GM23338 (cell line): ENCODE data around the gene ATXN7L1. TPM values are rescaled to one million over a fixed set of nuclear protein-coding genes. Genes with fewer than 3 reads are reported as not detected.

Experiments used
- ATAC-seq: fragments of 200-7000 bp; cut with Tn5 transposase; 3 replicates; pipeline ENCODE4 v1.9.1; 2020
- DNase-seq: peaks from one replicate; pipeline ENCODE4 v3.0.0-alpha.2; 2015; ENCODE audit warnings: low spot score
- H2AFZ ChIP-seq: fragments of 200-600 bp; sonication (generic); 2 replicates; pipeline ENCODE4 v1.8.0; 2016; ENCODE audit warnings: antibody characterized with exemption, mild to moderate bottlenecking, moderate library complexity
- H3F3A ChIP-seq: fragments of 200-600 bp; sonication (generic); replicated peaks from 2 replicates; pipeline ENCODE4 v1.8.0; 2017; ENCODE audit warnings: antibody characterized with exemption, mixed run types, low read depth
- H3K27ac ChIP-seq: fragments of 200-600 bp; sonication (generic); 2 replicates; pipeline ENCODE4 v1.6.1; 2016; ENCODE audit warnings: low read depth
- H3K27me3 ChIP-seq: fragments of 200-600 bp; sonication (generic); 2 replicates; pipeline ENCODE4 v1.8.0; 2016; ENCODE audit warnings: mild to moderate bottlenecking, mixed run types, moderate library complexity; ENCODE audit not compliant: insufficient read depth
- H3K36me3 ChIP-seq: fragments of 200-600 bp; sonication (generic); 2 replicates; pipeline ENCODE4 v1.8.0; 2016; ENCODE audit warnings: mild to moderate bottlenecking; ENCODE audit not compliant: insufficient read depth
- H3K4me1 ChIP-seq: fragments of 200-600 bp; sonication (generic); 2 replicates; pipeline ENCODE4 v1.8.0; 2016; ENCODE audit warnings: mild to moderate bottlenecking, moderate library complexity; ENCODE audit not compliant: insufficient read depth
- H3K4me2 ChIP-seq: fragments of 200-600 bp; sonication (generic); 2 replicates; pipeline ENCODE4 v1.7.1; 2017; ENCODE audit warnings: mixed run types
- H3K4me3 ChIP-seq: fragments of 200-600 bp; sonication (generic); 2 replicates; pipeline ENCODE4 v1.6.1; 2016; ENCODE audit warnings: mixed run types
- H3K79me2 ChIP-seq: fragments of 200-600 bp; sonication (generic); replicated peaks from 2 replicates; pipeline ENCODE4 v1.8.0; 2017; ENCODE audit warnings: mild to moderate bottlenecking; ENCODE audit not compliant: insufficient read depth
- H3K9me2 ChIP-seq: fragments of 200-600 bp; sonication (generic); 2 replicates; pipeline ENCODE4 v1.8.0; 2017; ENCODE audit not compliant: insufficient read depth
- H4K20me1 ChIP-seq: fragments of 200-600 bp; sonication (generic); replicated peaks from 2 replicates; pipeline ENCODE4 v1.8.0; 2017; ENCODE audit warnings: mild to moderate bottlenecking; ENCODE audit not compliant: insufficient read depth
- H3K27ac Mint-ChIP-seq: 2 replicates; pipeline ENCODE4 v1.8.0; 2020; ENCODE audit warnings: inconsistent platforms, mild to moderate bottlenecking, moderate library complexity, mixed read lengths
- H3K27me3 Mint-ChIP-seq: 3 replicates; pipeline ENCODE4 v1.8.0; 2022; ENCODE audit warnings: low read depth, mild to moderate bottlenecking, moderate library complexity, mixed read lengths, inconsistent platforms; ENCODE audit not compliant: insufficient read depth, poor library complexity
- H3K36me3 Mint-ChIP-seq: 3 replicates; pipeline ENCODE4 v1.8.0; 2021; ENCODE audit warnings: low read depth, mild to moderate bottlenecking, inconsistent platforms, moderate library complexity, mixed read lengths
- H3K4me1 Mint-ChIP-seq: 3 replicates; pipeline ENCODE4 v1.8.0; 2020; ENCODE audit warnings: mild to moderate bottlenecking, inconsistent platforms, mixed read lengths
- H3K4me3 Mint-ChIP-seq: 3 replicates; pipeline ENCODE4 v1.8.0; 2021; ENCODE audit warnings: moderate library complexity, mild to moderate bottlenecking, inconsistent platforms, mixed read lengths
- H3K9me3 Mint-ChIP-seq: 3 replicates; pipeline ENCODE4 v1.8.0; 2020; ENCODE audit warnings: moderate library complexity, mild to moderate bottlenecking, inconsistent platforms, mixed read lengths
- CREB1 ChIP-seq: fragments of 250-450 bp; sonication (Bioruptor Pico); IDR thresholded peaks from 2 replicates; pipeline ENCODE4 v1.5.0; 2020; ENCODE audit warnings: low read depth, mild to moderate bottlenecking, moderate library complexity
- EZH2 ChIP-seq: fragments of 200-600 bp; sonication (generic); IDR thresholded peaks from one replicate; pipeline ENCODE4 v1.8.0; 2017; ENCODE audit warnings: antibody characterized with exemption, mild to moderate bottlenecking, low read depth; ENCODE audit not compliant: unreplicated experiment
- EZH2phosphoT487 ChIP-seq: fragments of 200-600 bp; sonication (generic); IDR thresholded peaks from one replicate; pipeline ENCODE4 v1.8.1; 2018; ENCODE audit warnings: antibody characterized with exemption; ENCODE audit not compliant: unreplicated experiment
- JUNB ChIP-seq: IDR thresholded peaks from one replicate; pipeline ENCODE4 v1.6.1; 2016; ENCODE audit warnings: antibody characterized with exemption; ENCODE audit not compliant: unreplicated experiment
- NANOG ChIP-seq: IDR thresholded peaks from 2 replicates; pipeline ENCODE4 v1.6.1; 2016; ENCODE audit warnings: antibody characterized with exemption, borderline replicate concordance
- POLR2AphosphoS5 ChIP-seq: IDR thresholded peaks from 2 replicates; pipeline ENCODE4 v1.6.1; 2016; ENCODE audit warnings: antibody characterized with exemption, low read depth
- STAT1 ChIP-seq: IDR thresholded peaks from one replicate; pipeline ENCODE4 v1.6.1; 2016; ENCODE audit warnings: antibody characterized with exemption; ENCODE audit not compliant: unreplicated experiment
- ZNF114 ChIP-seq: fragments of 250-450 bp; sonication (Bioruptor Pico); IDR thresholded peaks from 2 replicates; pipeline ENCODE4 v1.5.0; 2020; ENCODE audit warnings: mild to moderate bottlenecking, moderate library complexity
- ZNF331 ChIP-seq: fragments of 250-450 bp; sonication (Bioruptor Pico); IDR thresholded peaks from 2 replicates; pipeline ENCODE4 v1.5.0; 2020; ENCODE audit warnings: low read depth, mild to moderate bottlenecking, moderate library complexity
- polyA plus RNA-seq: library from polyadenylated mRNA; unstranded; fragments of >200 nt; fragmentation: Nextera tagmentation; extraction: Ambion mirVana; gene quantifications from 2 replicates; pipeline ENCODE4 v1.2.1, GENCODE V29; 2016
- total RNA-seq: library from RNA; depleted of rRNA; stranded (reverse); fragments of >200 nt; shearing (Covaris generic); gene quantifications from 2 replicates; pipeline ENCODE4 v1.2.3, GENCODE V29; 2014
- TF ChIP-seq, protein P1 (sequence below): IDR thresholded peaks from one replicate; pipeline ENCODE4 v1.6.1; 2018; ENCODE audit warnings: antibody characterized with exemption; ENCODE audit not compliant: unreplicated experiment
- TF ChIP-seq, protein P2 (sequence below): fragments of 250-450 bp; sonication (Bioruptor Pico); IDR thresholded peaks from 2 replicates; pipeline ENCODE4 v1.5.0; 2020; ENCODE audit warnings: mild to moderate bottlenecking, moderate library complexity
- TF ChIP-seq, protein P3 (sequence below): IDR thresholded peaks from 2 replicates; pipeline ENCODE4 v1.6.1; 2016; ENCODE audit warnings: antibody characterized with exemption
- TF ChIP-seq, protein P4 (sequence below), 2 experiments: fragments of 200-600 bp in 1 of 2; sonication (generic) in 1 of 2; conservative IDR thresholded peaks; 2 replicates each; pipeline versions ENCODE4 v1.5.1 to v1.6.1; 2016 to 2017; ENCODE audit warnings: antibody characterized with exemption in 2 of 2, low read depth in 2 of 2, mild to moderate bottlenecking in 2 of 2, moderate library complexity in 1 of 2

ATXN7L1 gene
- total and polyA plus RNA-seq, 2 experiments from 2014 or later = 22.8 to 29.8 TPM

DNA sequence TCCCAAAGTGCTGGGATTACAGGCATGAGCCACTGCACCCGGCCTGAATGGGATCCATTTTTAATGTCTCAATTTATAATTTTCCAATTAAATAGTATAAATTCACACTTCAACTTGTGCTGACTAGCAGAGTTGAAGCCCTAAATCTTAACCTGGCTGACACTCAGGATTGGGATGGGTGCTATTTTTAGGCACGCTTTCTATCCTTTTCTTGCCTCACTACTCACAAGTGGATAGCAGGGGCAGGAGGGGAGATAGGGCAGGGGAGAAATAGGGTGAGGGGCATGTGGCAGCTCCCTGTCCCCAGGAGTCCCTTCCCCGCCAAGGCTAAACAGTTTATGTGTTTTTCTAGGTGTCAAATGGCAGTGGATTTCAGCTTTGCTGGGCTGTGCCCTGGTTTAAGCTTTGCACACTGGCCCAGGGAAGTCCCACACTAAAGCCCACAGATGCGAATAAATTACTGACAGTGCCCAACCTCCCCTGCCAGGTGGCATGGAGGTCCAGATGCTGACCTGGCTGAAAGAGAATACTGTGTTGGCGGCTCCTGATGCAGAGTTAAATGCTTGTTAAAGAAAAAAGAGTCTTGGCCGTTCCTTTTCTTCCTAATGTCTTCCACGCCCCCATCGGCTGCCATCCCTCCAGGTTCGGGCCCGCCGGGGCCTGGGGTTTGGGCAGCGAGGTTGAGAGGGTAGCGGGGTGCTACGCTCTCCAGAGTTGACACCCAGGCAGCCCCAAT is 259.0 kb downstream of the ATXN7L1 start:
- H3K36me3 ChIP-seq = peaks cover 19% of the 10 kb centered on the region
- TF ChIP-seq, protein P1, sequence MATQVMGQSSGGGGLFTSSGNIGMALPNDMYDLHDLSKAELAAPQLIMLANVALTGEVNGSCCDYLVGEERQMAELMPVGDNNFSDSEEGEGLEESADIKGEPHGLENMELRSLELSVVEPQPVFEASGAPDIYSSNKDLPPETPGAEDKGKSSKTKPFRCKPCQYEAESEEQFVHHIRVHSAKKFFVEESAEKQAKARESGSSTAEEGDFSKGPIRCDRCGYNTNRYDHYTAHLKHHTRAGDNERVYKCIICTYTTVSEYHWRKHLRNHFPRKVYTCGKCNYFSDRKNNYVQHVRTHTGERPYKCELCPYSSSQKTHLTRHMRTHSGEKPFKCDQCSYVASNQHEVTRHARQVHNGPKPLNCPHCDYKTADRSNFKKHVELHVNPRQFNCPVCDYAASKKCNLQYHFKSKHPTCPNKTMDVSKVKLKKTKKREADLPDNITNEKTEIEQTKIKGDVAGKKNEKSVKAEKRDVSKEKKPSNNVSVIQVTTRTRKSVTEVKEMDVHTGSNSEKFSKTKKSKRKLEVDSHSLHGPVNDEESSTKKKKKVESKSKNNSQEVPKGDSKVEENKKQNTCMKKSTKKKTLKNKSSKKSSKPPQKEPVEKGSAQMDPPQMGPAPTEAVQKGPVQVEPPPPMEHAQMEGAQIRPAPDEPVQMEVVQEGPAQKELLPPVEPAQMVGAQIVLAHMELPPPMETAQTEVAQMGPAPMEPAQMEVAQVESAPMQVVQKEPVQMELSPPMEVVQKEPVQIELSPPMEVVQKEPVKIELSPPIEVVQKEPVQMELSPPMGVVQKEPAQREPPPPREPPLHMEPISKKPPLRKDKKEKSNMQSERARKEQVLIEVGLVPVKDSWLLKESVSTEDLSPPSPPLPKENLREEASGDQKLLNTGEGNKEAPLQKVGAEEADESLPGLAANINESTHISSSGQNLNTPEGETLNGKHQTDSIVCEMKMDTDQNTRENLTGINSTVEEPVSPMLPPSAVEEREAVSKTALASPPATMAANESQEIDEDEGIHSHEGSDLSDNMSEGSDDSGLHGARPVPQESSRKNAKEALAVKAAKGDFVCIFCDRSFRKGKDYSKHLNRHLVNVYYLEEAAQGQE = no peak
- TF ChIP-seq ZNF331 = no peak
- no peak for TF ChIP-seq EZH2
- TF ChIP-seq STAT1 = no peak
- no peak for TF ChIP-seq ZNF114
- TF ChIP-seq EZH2phosphoT487 = no peak
- no peak for TF ChIP-seq POLR2AphosphoS5
- no peak for TF ChIP-seq NANOG
- TF ChIP-seq JUNB = no peak
- TF ChIP-seq CREB1 (CRISPR knock-in tag) = no peak
- TF ChIP-seq, protein P2, sequence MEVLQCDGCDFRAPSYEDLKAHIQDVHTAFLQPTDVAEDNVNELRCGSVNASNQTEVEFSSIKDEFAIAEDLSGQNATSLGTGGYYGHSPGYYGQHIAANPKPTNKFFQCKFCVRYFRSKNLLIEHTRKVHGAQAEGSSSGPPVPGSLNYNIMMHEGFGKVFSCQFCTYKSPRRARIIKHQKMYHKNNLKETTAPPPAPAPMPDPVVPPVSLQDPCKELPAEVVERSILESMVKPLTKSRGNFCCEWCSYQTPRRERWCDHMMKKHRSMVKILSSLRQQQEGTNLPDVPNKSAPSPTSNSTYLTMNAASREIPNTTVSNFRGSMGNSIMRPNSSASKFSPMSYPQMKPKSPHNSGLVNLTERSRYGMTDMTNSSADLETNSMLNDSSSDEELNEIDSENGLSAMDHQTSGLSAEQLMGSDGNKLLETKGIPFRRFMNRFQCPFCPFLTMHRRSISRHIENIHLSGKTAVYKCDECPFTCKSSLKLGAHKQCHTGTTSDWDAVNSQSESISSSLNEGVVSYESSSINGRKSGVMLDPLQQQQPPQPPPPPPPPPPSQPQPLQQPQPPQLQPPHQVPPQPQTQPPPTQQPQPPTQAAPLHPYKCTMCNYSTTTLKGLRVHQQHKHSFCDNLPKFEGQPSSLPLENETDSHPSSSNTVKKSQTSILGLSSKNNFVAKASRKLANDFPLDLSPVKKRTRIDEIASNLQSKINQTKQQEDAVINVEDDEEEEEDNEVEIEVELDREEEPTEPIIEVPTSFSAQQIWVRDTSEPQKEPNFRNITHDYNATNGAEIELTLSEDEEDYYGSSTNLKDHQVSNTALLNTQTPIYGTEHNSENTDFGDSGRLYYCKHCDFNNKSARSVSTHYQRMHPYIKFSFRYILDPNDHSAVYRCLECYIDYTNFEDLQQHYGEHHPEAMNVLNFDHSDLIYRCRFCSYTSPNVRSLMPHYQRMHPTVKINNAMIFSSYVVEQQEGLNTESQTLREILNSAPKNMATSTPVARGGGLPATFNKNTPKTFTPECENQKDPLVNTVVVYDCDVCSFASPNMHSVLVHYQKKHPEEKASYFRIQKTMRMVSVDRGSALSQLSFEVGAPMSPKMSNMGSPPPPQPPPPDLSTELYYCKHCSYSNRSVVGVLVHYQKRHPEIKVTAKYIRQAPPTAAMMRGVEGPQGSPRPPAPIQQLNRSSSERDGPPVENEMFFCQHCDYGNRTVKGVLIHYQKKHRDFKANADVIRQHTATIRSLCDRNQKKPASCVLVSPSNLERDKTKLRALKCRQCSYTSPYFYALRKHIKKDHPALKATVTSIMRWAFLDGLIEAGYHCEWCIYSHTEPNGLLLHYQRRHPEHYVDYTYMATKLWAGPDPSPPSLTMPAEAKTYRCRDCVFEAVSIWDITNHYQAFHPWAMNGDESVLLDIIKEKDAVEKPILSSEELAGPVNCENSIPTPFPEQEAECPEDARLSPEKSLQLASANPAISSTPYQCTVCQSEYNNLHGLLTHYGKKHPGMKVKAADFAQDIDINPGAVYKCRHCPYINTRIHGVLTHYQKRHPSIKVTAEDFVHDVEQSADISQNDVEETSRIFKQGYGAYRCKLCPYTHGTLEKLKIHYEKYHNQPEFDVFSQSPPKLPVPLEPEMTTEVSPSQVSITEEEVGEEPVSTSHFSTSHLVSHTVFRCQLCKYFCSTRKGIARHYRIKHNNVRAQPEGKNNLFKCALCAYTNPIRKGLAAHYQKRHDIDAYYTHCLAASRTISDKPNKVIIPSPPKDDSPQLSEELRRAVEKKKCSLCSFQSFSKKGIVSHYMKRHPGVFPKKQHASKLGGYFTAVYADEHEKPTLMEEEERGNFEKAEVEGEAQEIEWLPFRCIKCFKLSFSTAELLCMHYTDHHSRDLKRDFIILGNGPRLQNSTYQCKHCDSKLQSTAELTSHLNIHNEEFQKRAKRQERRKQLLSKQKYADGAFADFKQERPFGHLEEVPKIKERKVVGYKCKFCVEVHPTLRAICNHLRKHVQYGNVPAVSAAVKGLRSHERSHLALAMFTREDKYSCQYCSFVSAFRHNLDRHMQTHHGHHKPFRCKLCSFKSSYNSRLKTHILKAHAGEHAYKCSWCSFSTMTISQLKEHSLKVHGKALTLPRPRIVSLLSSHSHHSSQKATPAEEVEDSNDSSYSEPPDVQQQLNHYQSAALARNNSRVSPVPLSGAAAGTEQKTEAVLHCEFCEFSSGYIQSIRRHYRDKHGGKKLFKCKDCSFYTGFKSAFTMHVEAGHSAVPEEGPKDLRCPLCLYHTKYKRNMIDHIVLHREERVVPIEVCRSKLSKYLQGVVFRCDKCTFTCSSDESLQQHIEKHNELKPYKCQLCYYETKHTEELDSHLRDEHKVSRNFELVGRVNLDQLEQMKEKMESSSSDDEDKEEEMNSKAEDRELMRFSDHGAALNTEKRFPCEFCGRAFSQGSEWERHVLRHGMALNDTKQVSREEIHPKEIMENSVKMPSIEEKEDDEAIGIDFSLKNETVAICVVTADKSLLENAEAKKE = no peak
- TF ChIP-seq, protein P3, sequence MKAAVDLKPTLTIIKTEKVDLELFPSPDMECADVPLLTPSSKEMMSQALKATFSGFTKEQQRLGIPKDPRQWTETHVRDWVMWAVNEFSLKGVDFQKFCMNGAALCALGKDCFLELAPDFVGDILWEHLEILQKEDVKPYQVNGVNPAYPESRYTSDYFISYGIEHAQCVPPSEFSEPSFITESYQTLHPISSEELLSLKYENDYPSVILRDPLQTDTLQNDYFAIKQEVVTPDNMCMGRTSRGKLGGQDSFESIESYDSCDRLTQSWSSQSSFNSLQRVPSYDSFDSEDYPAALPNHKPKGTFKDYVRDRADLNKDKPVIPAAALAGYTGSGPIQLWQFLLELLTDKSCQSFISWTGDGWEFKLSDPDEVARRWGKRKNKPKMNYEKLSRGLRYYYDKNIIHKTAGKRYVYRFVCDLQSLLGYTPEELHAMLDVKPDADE = no peak
- TF ChIP-seq, protein P4, sequence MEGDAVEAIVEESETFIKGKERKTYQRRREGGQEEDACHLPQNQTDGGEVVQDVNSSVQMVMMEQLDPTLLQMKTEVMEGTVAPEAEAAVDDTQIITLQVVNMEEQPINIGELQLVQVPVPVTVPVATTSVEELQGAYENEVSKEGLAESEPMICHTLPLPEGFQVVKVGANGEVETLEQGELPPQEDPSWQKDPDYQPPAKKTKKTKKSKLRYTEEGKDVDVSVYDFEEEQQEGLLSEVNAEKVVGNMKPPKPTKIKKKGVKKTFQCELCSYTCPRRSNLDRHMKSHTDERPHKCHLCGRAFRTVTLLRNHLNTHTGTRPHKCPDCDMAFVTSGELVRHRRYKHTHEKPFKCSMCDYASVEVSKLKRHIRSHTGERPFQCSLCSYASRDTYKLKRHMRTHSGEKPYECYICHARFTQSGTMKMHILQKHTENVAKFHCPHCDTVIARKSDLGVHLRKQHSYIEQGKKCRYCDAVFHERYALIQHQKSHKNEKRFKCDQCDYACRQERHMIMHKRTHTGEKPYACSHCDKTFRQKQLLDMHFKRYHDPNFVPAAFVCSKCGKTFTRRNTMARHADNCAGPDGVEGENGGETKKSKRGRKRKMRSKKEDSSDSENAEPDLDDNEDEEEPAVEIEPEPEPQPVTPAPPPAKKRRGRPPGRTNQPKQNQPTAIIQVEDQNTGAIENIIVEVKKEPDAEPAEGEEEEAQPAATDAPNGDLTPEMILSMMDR (conservative IDR thresholded peaks at IDR 0.05; ENCODE audit: low read depth in 2 of 2) = no peak

More for the DNA sequence above, 259.0 kb downstream of the ATXN7L1 start:
- Histone ChIP-seq H2AFZ (no peak overlapping the region), H3K27me3 (no peaks in the 10 kb centered on the region), H3K79me2 (peaks cover 4% of the 10 kb centered on the region; the same call in 1 of the 2 replicates), H4K20me1 (0 out of 2 replicates have a peak, but pooled peaks cover 14% of the 10 kb centered on the region), H3K4me1 (peaks cover 9% of the 10 kb centered on the region; the same call in 1 of the 2 replicates), H3K27ac (peak overlapping the region; percentile 81; the same call in 1 of the 2 replicates), H3K4me3 (no peak overlapping the region), H3K4me2 (no peak overlapping the region), H3F3A (peaks cover 6% of the 10 kb centered on the region; the same call in 1 of the 2 replicates), H3K9me2 (no peaks in the 10 kb centered on the region)
- H3K9me3 Mint-ChIP-seq = no peaks in the 10 kb centered on the region
- DNase-seq (no peak), ATAC-seq (peak; percentile 24; the same call in 1 of the 3 replicates)
- peaks cover 6% of the 10 kb centered on the region for H3K27me3 Mint-ChIP-seq
- H3K4me1 Mint-ChIP-seq = peaks cover 40% of the 10 kb centered on the region
- H3K36me3 Mint-ChIP-seq = peaks cover 97% of the 10 kb centered on the region
- peak overlapping the region; percentile 58 for H3K27ac Mint-ChIP-seq
- H3K4me3 Mint-ChIP-seq = no peak overlapping the region
